Hippocampal formation (tissue), 2 donors: ENCODE measurements around the gene ZFAND3.
"Not testable (repeated sequence)": the region's sequence is repeated elsewhere in the genome, so short reads cannot be mapped to it uniquely, and the experiment has no call there.

ENCODE experiments used
- DNase-seq, 2 donors: peaks; one replicate each; lab custom pipeline; 2025; lab: John Stamatoyannopoulos, UW

ZFAND3 gene

GRCh38 chr6:38049861-38050397, 230.4 kb downstream of the ZFAND3 start:
- not testable (repeated sequence) for DNase-seq

DNA sequence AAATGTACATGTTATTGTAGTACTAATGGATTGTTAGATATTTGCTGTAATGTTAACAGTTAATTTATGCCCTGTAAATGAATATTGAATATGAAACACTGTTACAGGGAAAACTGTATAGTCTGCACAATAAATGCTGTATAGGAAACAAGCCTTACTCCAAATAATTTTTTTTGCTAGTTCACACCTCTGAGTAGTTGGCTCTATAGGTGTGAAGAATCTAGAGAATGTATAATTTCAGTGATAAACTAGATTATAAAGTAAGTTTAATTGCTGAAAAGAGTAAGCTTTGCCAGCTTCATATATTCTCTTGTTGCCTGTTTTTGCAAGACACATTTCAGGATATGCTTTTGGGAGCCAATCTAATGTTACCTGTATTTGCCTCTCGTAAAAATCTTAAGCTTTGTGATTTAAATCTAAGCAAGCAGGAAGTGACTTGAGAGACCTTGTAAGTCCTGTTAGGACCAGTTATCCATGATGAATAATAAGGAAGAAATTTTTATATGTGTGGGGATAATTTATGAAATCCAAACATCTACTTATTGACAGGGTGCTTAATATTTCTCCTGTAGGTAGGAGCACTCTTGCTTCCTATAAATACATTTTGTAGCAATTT, 232.4 kb downstream of the ZFAND3 start:
- DNase-seq: no peak

GRCh38 chr6:38054527-38055202, 235.1 kb downstream of the ZFAND3 start:
- DNase-seq: no peak

DNA sequence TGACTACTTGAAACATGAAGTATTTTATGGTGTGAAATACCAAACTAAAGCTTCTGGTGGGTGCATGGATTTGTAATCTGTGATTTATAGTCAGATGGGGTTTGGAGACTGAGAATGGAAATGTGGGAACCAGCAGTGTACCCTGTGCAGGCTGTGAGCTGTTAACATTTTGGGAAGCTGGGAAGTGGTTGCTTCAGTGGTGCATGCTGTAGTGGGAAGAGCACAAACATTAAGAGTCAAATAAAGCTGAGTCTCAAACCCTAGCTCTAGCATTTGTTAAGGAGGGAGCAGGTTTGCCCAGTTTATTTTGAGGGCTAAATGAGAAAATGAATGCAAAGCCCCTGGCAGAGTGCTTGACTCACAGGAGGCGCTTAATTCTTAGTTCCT, 235.7 kb downstream of the ZFAND3 start:
- no peak for DNase-seq

DNA sequence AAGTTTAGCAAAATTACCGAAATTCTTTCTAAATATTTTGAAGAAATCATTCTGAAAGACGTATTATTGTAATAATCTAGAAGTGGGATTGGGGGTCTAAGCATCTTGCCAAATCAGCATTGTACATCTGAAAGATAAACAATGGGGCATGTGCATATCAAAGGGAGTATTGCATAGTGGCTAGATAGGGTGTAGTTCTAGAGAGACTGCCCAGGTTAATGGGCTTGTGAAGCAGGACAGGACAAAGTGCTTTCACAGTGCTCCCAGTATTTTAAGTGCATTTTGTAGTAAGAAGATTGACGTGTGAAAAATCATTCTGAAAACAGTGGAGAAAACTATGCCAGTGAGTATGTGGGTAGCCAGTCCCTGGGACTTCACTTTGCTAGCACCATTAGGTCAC, 236.8 kb downstream of the ZFAND3 start:
- DNase-seq: no peak

GRCh38 chr6:38057994-38058393, 238.5 kb downstream of the ZFAND3 start:
- DNase-seq: no peak

DNA sequence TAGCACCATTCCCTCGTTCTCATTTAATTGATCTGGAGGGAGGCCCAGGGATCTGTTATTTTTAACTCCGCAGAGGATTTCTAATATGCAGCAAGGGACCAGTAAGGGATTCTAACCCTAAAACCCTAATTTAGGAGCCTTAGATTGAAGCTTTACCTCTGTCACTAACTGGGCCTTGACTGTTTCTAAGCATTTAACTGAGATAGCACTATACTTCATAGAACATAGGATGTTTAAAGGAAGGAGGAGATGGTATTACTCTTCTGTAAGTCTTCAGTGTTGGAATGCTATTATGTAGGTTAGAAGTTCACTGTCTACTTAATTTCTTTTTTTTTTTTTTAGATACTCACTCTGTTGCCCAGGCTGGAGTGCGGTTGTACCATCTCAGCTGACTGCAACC, 242.5 kb downstream of the ZFAND3 start:
- no peak for DNase-seq

DNA sequence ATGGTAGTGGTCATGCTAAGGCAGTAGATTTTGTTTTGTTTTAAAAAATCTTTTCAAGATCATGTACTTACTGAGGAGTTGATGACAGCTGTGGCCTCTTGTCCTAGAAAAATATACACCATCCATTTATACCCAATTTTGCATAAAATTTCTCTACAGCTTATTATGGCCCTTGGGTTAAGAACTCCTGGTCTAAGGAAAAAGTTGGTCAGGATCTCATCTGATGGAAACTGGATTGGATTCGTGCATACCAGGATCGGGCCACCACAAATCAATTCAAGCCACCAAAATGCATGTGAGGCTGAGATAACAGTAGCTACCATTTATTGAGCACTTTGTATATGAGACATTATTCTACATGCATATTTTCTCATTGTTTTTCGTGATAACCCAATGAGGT, 244.4 kb downstream of the ZFAND3 start:
- no peak for DNase-seq

DNA sequence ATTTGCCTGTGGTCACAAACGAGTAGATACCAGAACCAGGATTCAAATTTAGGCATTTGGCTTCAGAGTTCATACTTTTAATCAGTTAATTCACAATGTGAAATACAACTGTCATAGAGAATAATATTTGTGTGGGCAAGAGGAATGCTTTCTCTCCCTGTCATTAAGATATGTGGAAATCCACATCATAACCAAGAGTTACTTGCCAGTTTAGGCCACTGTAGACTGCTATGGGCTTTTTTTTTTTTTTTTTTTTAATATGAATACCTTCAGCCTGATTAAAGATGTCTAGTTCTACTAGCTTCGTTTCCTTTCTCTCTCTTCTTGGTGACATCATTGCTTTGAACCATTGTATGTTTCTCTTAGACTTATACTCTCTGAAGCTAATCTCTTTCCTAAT, 244.9 kb downstream of the ZFAND3 start:
- DNase-seq: no peak

DNA sequence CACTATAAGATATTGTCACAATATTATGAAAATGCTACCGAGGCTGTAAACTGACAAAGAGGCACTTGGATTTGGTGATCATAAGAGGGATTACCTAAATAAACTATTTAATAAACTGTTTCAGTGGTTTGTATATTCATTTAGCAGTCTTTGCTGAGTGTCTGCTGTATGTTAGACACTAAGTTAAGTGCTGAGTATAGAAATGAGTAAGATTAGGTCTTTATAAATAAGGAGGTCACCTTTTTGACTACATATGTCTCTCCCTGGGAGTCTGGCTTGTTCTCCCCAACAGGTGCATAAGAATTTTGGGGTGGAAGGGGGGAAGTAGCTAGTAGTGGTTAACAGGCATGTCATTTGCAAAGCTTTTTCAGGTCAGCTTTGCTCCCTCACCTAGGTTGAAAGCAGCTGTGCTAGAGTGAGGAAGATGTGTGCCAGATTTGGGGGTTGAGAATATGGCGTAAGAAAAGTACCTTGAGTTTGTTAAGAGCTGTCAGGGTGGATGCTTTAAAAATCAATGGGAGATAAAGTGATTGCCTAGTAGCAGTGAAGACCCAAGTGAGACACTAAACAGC, 246.3 kb downstream of the ZFAND3 start:
- DNase-seq: no peak

DNA sequence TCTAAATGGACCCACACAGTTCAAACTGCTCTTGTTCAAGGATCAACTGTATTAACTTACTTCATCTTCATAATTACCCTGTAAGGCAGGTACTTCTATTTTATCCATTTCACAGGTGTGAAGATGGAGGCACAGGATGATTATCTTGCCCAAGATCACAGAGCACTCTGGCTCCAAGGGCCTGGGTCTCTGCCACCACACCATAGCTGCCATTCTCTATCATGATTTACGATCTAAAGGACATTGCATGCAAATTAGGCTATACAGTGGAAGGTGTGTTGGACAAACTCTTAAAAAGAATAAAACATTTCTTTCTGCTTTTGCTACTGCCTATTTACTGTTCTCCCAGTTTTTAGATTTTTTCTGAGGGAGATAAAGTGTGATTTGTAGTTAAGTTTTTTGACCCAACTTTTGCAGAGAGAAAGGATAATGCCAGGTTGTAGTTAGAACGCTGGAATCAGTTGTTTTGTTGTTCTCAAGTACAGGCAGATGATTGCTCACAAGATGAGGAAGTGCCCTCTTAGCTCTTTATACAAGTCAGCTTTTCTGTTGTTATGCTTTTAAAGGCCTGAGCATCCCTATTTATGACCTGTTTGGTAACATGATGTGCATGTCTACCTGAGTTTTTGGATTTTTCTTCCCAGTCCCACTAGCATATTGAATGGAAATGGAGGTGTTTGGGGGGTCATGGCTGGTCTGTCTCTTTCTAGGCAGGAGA, 247.9 kb downstream of the ZFAND3 start:
- no peak for DNase-seq

DNA sequence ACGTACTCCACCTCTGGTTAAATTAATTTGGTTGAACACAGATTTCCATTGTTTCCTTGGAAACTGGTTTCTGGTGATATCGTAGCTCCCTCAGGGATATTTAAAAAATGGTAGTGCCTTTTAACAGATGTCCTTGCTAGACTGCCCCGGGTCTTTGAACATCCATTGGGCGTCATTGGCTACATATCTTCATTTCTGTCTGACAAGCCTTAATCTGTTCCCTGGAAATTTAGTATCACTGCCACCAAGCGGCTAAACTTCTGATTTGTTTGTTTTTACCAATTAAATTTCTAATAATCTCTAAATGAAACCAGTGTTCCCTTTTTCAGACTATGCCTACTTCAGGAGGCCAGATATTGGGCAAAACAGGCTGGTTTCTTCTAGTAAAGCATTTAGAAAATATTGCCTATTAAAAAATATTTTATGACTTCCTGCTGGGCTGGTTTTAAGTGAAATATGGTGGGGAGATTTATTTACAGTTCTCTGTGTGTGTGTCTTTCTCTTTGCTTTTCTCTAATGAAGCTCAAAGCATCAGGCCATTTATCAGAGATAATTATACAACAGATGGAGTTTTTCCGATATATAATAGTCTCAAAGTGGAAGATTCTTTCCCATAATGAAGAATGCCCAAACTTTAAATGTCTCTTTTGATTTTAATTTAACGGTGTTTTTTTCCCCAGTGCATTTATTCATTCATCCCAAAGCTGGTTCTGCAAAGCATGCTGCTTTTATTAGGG, 249.5 kb downstream of the ZFAND3 start:
- peak in 1 of 2 donors; percentile 46 for DNase-seq

DNA sequence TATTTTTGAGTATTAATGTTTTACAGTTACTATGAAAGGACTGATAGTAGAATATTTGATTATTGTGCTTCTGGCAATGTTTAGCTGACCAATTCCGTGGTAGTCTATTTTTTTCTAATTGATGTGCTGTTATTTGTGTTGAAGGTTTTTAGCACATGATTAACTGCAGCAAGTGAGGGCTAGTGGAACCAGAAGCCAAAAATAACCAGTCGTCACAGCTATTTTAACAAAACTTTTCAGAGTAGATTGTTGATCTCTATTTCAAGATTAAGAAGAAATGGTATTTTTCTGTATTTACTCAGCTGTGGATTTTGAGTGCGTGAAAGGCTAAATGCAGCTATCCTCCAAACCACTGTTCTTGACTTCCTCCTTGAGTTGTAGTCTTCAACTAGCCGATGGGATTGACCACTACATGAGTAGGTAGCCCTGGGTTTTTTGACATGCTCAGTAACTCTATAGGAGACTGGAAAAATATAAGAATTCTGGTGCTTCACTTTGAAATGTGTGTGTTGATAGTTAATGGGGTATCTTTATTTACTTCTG, 258.0 kb downstream of the ZFAND3 start:
- no peak for DNase-seq

- DNase-seq: no peak
Measured at GRCh38 chr6:38078671-38079070, 259.1 kb downstream of the ZFAND3 start.

DNA sequence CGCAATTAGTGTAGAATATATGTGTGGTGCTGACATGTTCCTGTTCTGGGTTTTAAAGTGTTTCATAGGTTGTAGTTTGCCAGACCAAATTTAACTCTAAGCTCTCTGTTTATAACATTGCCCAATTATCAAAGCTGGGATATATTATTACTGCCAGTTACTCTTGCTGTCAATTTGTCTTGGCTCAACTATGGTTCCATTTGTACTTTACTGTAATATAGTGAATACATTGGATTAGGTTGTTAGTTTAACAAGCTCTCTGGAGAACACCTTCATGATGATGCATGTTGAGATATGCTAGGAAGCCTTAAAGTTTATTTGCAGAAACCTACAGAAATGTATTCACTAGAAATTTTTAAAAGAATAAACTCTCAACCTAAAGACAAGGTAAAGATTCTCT, 259.6 kb downstream of the ZFAND3 start:
- DNase-seq: no peak

GRCh38 chr6:38079537-38079936, 260.0 kb downstream of the ZFAND3 start:
- no peak for DNase-seq

DNA sequence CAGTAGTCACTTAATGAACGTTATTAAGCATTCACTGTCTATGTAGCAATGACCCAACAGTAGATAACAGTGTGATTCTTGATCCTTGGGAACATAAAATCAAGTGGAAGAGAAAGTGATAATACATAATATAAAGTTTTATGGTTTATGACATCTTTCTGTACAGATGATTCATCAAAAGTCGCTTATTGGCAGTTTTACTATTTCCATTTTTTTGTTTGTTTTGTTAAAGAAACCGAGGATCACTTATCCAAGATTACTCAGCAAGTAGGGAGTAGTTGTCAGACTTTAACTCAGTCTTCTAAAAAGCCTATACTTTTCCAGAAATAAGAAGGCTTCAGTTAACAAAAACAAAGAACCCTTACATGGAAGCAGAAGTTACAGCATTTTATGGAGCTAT, 260.8 kb downstream of the ZFAND3 start:
- DNase-seq: no peak

- no peak for DNase-seq
Measured at GRCh38 chr6:38080889-38081288, 261.4 kb downstream of the ZFAND3 start.

GRCh38 chr6:38085031-38085430, 265.5 kb downstream of the ZFAND3 start:
- no peak for DNase-seq

DNA sequence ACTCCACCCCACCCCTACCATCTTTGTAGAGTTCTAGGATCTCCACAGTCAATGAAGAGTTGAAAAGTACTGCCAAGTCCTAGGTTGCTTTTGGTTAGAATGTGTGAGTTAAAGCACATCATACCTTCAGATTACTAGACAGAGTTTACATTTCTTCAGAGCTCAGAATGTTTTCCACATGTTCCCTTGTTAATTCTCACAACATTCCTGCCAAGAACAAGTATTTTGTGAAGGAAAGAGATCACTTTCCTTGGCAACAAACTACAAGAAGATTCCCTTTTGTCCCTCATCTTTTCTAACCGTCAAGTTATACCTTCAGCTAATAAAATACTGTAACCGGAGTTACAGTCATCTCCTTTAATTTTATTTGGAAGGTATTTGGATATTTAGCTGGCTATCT, 266.8 kb downstream of the ZFAND3 start:
- no peak for DNase-seq

DNA sequence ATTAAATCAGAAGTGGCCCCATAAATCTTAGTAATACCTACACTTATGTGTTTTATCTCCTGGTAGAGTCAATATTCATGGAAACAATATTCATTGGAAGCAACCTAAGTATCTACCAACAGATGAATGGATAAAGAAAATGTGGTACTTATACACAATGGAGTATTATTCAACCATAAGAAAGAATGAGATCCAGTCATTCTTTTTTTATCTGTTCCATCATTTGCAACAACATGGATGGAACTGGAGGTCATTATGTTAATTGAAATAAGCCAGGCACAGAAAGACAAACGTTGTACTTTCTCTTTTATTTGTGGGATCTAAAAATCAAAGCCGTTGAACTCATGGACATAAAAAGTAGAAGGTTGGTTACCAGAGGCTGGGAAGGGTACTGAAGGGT, 268.5 kb downstream of the ZFAND3 start:
- no peak for DNase-seq

- DNase-seq: no peak
Measured at GRCh38 chr6:38088829-38089228, 269.3 kb downstream of the ZFAND3 start.
